UCSD-AML1 (cell line): ENCODE results near the gene P3H2.
"Not testable (repeated sequence)": the region's sequence is repeated elsewhere in the genome, so short reads cannot be mapped to it uniquely, and the experiment has no call there.

ENCODE experiments used
- DNase-seq: peaks from one replicate; lab custom pipeline; 2025; ENCODE audit not compliant: unreplicated experiment; lab: John Stamatoyannopoulos, UW

Gene P3H2, protein sequence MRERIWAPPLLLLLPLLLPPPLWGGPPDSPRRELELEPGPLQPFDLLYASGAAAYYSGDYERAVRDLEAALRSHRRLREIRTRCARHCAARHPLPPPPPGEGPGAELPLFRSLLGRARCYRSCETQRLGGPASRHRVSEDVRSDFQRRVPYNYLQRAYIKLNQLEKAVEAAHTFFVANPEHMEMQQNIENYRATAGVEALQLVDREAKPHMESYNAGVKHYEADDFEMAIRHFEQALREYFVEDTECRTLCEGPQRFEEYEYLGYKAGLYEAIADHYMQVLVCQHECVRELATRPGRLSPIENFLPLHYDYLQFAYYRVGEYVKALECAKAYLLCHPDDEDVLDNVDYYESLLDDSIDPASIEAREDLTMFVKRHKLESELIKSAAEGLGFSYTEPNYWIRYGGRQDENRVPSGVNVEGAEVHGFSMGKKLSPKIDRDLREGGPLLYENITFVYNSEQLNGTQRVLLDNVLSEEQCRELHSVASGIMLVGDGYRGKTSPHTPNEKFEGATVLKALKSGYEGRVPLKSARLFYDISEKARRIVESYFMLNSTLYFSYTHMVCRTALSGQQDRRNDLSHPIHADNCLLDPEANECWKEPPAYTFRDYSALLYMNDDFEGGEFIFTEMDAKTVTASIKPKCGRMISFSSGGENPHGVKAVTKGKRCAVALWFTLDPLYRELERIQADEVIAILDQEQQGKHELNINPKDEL

DNA sequence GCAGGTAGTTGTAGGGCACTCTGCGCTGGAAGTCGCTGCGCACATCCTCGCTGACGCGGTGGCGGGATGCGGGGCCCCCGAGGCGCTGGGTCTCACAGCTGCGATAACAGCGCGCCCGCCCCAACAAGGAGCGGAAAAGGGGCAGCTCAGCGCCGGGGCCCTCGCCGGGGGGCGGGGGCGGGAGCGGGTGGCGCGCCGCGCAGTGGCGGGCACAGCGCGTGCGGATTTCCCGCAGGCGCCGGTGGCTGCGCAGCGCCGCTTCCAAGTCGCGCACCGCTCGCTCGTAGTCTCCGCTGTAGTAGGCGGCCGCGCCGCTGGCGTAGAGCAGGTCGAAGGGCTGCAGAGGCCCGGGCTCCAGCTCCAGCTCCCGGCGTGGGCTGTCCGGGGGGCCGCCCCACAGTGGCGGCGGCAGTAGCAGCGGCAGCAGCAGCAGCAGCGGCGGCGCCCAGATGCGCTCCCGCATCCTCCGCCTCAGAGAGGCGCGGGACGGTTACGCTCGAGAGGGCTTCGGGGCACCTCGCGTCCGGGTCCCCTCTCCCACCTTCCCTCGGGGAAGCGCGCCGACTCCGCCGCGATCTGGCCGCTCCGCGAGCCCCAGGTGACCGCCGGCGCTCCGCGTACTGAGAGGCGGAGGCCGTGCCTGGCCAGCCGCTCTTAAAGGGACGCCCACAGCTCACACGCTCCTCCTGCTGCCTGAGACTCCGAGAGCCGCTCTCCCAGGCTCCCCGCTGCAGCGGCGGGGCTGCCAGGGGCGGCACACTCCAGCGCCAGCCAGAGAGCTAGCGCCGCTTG, at the start of gene P3H2:
TSS of gene P3H2 (minus strand) at position 629 of the 792 bp plus-strand sequence. CDS start at position 463, 166 bp downstream.
- DNase-seq = peak; percentile 32

DNA sequence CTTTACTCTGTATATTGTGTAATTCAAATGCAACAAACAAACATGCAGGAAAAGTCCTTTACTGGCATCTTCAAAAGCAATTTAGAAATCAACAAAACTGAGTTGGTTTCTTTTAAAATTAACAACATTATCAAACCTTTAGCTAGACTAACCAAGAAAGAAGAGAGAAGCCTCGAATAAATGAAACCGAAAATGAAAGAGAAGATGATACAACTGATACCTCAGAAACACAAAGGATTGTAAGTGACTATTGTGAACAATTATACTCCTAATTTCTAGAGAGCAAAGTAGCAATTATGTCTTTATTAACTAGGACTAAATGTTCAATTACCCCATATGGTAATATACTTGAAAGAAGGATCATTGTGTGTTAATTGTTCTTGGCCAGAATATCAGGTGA, 49.2 kb upstream of the P3H2 start:
- DNase-seq = no peak

GRCh38 chr3:190169243-190169642, 48.5 kb upstream of the P3H2 start:
- DNase-seq = no peak

DNA sequence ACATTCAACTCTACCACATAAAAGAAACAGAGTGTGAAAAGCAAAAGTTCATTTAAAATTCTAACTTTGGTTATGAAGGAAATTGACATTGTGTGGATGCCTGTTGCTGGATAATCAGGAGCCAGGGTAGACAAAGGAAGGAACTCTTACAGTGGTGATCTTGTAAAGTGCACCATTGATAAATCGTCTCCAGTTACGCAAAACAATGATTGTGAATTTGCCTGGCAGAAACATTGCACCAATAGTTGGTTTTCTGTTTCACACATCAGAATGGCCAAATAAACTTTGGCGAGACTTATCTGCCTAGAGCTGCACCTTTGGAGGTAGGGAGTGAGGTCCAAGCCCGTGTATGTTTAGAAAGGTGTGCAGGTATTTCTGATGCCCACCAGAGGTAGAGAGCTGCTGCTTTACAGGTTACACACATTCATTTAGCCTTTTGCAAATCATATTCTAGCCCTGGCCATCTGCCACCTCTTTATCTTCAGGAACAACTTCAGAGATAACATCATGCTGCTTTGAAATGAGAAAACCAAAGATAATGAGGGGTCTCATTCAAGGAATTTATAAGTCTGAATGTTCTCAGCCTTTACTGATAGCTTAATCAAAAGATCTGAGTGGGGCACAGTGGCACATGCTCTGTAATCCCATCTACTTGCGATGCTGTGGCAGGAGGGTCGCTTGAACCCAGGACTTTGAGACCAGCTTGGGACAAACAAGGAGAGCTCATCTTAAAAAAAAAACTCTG, 47.4 kb upstream of the P3H2 start:
- DNase-seq = no peak

GRCh38 chr3:190166948-190167347, 46.3 kb upstream of the P3H2 start:
- DNase-seq = no peak

DNA sequence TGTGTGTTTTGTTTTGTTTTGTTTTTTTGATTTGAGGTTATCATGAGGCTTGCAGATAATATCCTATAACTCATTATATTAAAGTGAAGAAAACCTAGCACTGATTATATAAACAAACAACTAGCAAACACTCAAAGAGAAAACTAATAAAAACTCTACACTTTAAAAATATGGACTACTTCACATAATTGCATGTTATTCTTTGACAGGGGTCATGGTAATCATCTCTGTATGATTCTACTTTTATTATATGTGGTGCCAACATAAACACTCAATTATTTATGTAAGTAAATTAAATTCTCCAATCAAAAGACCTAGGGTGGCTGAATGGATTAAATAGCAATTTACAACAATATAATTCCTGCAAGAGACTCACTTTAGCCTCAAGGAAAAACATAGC, 44.6 kb upstream of the P3H2 start:
- DNase-seq = no peak

DNA sequence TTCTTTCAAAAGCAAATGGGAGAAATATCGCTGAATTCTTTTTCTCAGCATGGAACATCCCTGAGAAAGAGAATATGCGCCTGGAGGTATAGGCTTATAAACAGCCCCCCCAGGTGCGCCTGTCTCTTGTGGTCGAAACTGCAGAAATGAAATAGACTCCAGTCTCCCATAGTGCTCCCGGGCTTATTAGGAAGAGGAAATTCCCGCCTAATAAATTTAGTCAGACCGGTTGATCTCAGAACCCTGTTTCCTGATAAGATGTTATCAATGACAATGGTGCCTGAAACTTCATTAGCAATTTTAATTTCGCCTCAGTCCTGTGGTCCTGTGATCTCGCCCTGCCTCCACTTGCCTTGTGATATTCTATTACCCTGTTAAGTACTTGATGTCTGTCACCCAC, 41.3 kb upstream of the P3H2 start:
- not testable (repeated sequence) for DNase-seq

DNA sequence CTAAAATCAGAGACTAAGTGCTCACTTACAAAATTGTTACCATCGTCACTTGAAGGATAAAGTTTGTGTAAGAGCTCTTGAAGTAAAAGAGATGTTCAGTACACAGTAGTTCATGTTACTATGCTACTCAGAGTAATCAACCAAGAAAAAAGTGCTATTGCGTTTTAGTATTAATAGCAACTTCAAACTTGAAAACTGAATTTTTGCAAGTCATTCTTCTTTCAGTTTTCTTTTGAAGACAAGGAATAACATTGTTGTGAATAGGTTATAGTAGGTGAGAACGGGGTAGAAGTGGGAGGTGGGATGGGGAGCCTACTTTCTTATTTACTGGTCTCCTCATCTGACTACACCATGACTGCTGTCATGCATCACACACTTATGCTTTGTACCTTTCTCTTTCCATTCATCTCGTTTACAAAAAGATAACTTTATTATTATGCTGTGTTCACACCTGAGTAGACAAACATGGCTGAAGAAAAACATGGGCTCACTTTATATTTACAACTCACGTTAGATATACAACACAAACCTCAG, 39.3 kb upstream of the P3H2 start:
- no peak for DNase-seq

DNA sequence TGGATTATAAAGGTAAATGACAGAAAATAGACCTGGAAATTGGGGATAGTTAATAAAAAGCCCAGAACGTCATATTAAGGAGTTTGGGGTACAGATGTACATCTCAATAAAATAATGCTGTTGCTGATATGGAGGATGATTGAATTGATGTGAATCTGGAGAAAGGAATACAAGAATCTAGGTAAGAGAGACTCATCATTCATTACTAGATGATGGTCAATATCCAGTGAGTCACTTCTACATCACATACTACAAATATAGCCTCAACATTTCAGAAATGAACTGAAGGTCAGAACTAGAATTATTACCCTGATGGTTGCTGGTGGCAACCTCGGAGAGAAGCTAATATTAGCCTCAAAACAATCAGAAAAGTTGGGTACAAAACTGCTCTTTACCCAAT, 37.6 kb upstream of the P3H2 start:
- DNase-seq = no peak

DNA sequence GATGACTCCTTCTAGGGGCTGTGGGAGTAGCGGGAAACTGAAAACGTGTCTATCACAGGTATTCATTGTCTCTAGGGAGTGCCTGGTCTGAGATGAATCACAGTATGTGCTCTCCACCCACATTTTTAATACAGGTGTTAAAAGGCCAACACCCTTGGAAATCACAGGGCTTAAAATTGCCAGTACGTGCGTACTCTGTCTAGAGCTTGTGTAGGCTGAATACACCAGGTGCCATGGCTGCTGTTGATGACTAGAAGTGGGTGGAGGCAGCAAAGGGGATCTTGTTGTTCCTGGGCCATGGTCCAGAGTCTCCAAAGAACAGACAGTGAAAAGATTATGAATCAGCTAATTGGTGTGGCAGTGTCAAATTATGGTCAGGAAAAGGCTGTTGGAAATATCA, 35.1 kb upstream of the P3H2 start:
- DNase-seq = no peak

DNA sequence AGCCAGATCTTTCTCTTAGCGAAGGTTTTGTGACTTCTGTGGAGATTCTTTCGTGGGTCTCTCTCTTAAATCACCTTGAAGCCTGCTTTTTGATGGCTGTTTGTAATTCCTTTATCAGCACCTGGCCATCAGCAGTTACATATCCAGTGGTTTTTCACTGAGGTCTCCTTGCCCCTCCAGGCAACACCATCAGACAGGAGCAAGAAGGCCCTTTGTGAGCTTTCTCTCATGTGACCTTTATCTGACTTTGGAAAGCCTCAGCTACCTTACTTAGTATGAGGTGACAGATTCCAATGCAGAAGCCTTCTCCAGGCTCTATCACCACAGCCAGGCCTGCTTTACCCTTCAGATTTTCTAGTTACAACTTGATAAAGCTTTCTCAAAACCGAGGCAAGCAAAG, 30.0 kb upstream of the P3H2 start:
- DNase-seq = no peak

DNA sequence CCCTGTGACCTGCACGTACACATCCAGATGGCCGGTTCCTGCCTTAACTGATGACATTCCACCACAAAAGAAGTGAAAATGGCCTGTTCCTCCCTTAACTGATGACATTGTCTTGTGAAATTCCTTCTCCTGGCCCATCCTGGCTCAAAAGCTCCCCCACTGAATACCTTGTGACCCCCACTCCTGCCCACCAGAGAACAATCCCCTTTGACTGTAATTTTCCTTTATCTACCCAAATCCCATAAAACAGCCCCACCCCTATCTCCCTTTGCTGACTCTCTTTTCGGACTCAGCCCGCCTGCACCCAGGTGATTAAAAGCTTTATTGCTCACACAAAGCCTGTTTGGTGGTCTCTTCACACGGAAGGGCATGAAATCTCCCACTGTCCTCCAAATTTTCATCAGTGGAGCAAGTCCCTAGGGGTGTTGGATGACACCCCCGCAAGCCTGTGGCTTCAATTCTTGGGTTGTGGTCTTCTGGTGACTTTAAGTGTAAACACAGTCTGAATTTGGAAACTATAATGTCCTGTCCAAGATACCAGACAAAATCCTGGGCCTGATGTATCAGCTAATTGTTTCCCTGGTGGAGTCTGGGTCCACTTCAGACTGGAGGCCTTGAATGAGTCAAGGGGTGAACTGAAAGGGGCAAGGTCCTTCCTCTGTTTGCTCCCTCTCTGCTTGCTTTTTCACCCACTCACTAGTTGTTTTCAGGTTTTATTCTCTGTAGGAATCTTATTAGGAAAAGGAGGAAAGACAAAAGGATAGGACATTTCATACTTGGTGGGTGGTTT, 29.3 kb upstream of the P3H2 start:
- not testable (repeated sequence) for DNase-seq

- not testable (repeated sequence) for DNase-seq
Measured at GRCh38 chr3:190144793-190145192, 24.1 kb upstream of the P3H2 start.

DNA sequence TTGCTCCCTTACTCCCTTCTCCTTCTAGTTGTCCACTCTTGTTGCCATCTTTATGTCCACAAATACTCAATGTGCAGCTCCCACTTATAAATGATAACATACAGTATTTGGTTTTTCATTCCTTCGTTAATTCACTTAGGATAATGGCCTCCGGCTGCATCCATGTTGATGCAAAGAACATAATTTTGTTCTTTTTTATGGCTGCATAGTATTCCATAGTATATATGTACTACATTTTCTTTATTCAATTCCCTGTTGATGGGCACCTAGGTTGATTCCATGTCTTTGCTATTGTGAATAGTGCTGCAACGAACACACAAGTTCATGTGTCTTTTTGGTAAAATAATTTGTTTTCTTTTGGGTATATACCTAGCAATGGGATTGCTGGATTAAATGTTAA, 21.3 kb upstream of the P3H2 start:
- no peak for DNase-seq

DNA sequence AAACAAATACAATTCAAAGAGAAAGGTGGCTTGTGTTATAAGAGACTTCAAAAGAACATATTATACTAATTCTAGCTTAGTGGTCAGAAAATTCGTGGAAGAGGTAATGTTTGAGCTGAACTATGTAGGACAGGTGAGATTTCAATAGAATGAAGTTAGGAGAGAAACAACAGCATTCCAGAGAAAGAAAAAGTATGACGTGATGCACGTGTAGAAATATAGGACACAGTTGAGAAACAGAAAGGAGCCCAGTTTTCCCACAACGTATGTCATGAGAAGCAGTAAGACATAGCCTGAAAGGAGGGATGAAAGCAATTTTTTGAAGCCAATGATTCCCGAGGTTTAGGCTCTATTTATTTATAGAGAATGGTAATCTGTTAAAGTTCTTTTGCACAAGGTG, 18.7 kb upstream of the P3H2 start:
- no peak for DNase-seq

- no peak for DNase-seq
Measured at GRCh38 chr3:190132371-190132770, 11.7 kb upstream of the P3H2 start.

DNA sequence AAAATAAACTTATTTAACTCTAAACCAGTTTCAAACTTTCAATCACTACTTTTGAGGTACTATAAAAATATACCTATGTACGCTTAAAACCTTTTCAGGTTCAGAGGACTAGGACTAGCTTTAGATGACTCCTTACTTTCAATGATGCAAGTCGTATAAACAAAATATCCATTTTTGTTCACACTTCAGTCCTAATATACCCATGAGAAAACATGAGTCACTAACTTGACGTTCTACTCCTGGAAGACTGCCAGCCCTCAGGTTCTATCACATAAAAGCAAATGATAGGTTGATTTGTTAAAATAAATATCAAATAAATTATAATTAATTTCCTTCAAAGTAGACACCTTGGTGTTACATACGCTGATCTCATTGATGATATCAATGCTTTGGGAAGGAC, 10.6 kb upstream of the P3H2 start:
- no peak for DNase-seq

DNA sequence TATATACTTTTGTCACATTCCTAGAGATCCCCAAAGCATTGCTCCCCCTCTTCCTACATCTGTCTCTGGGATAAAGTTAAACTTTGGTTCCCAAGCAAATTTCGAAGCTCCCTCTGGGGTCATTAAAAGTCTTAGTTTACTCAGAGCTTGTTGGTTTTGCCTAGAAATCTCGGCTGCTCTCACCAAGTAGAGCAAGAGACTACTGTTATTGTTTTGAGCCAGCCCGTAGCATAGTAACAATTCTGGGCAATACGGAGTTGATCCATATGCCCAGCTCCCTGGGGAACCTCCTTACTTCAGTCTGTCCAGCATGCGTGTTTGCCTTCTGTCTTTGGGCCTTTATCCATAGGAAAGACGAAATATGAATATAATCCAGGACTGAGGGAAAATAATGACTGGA, 10.0 kb upstream of the P3H2 start:
- no peak for DNase-seq

- DNase-seq = no peak
Measured at GRCh38 chr3:190130037-190130436, 9.3 kb upstream of the P3H2 start.

GRCh38 chr3:190127797-190128196, 7.1 kb upstream of the P3H2 start:
- DNase-seq = no peak
